Small intestine (tissue), 7 donors: ENCODE results near the gene DISC1. TPM values are rescaled to one million over a fixed set of nuclear protein-coding genes. Genes with fewer than 3 reads are reported as not detected.
A peak's percentile ranks its signal among the peaks of the same experiment; 100 is the strongest.

Experiments
- DNase-seq, 2 donors: peaks; one replicate each; pipeline versions ENCODE4 v3.0.0 to v3.0.0-alpha.2; 2013
- FAIRE-seq: peaks from 2 replicates; lab custom pipeline; 2012; peaks lifted over from hg19 to GRCh38; lab: Jason Lieb, UNC
- H3K27ac ChIP-seq, 3 donors: one replicate each; pipeline ENCODE4 v1.5.1; 2013; ENCODE audit warnings: low read length in 2 of 3, mild to moderate bottlenecking in 2 of 3, control low read depth in 1 of 3, inconsistent platforms in 1 of 3, low read depth in 1 of 3, moderate library complexity in 1 of 3
- H3K27me3 ChIP-seq, 3 donors: one replicate each; pipeline ENCODE4 v1.6.1; 2013; ENCODE audit warnings: low read length in 3 of 3, inconsistent platforms in 1 of 3; ENCODE audit not compliant: control insufficient read depth in 3 of 3, insufficient read depth in 3 of 3
- H3K36me3 ChIP-seq, 3 donors: one replicate each; pipeline ENCODE4 v1.6.1; 2013; ENCODE audit warnings: low read length in 3 of 3, inconsistent platforms in 1 of 3, low read depth in 1 of 3, mild to moderate bottlenecking in 1 of 3, moderate library complexity in 1 of 3; ENCODE audit not compliant: control insufficient read depth in 3 of 3, insufficient read depth in 2 of 3
- H3K4me1 ChIP-seq, 3 donors: one replicate each; pipeline ENCODE4 v1.6.1; 2013; ENCODE audit warnings: low read length in 2 of 3, inconsistent platforms in 1 of 3, low read depth in 1 of 3, mild to moderate bottlenecking in 1 of 3, moderate library complexity in 1 of 3; ENCODE audit not compliant: control insufficient read depth in 3 of 3, insufficient read depth in 2 of 3
- H3K4me3 ChIP-seq, 3 donors: one replicate each; pipeline ENCODE4 v1.5.1; 2013; ENCODE audit warnings: low read length in 3 of 3, control low read depth in 1 of 3, inconsistent platforms in 1 of 3, low read depth in 1 of 3, mild to moderate bottlenecking in 1 of 3, moderate library complexity in 1 of 3
- H3K9me3 ChIP-seq, 2 donors: one replicate each; pipeline ENCODE4 v1.6.1; 2013; ENCODE audit warnings: low read depth in 1 of 2, low read length in 1 of 2; ENCODE audit not compliant: control insufficient read depth in 2 of 2, insufficient read depth in 1 of 2
- WGBS, 3 donors: extraction: QIAGEN DNeasy Blood & Tissue Kit; methylation state at CpG; one replicate each; pipeline ENCODE4 v1.1.7; 2013; 5-methylcytosine and 5-hydroxymethylcytosine counted together
- polyA plus RNA-seq, 4 donors: library from polyadenylated mRNA; stranded (reverse) in 3 of 4; unstranded in 1 of 4; fragments of 200-250 nt in 3 of 4; fragments of 120-200 nt in 1 of 4; gene quantifications; one replicate each; pipeline versions ENCODE4 v1.2.1 to v1.2.3, GENCODE V29; 2013
- donor health status: healthy with polysubstance abuse.
- donor health status: control.
- donor health status: control.
- donor health status: Bipolar disorder and iron deficiency.
- donor health status: healthy.

DISC1 gene
- polyA plus RNA-seq, 4 donors: 0.27 to 2.1 (median 0.85) TPM; not detected in 1

GRCh38 chr1:231838521-231838920 is 211.9 kb downstream of the DISC1 start:
- Histone ChIP-seq H3K36me3 (no peaks in the 10 kb centered on the region), H3K9me3 (no peaks in the 10 kb centered on the region), H3K4me1 (peaks cover 0 to 50% (median 7%) of the 10 kb centered on the region in 3 donors), H3K27ac (peak overlapping the region in 1 of 3 donors; percentile 46), H3K27me3 (no peaks in the 10 kb centered on the region), H3K4me3 (no peak overlapping the region)
- FAIRE-seq: no peak
- peak; percentile 58 to 63 for DNase-seq
- WGBS, 3 donors: 47 to 68% (median 60%) methylated on average over 7 of the region's 7 CpGs

- H3K27ac ChIP-seq: no peak overlapping the region
- H3K36me3 ChIP-seq: no peaks in the 10 kb centered on the region
- H3K4me3 ChIP-seq: no peak overlapping the region
- WGBS, 3 donors: 53 to 77% (median 60%) methylated on average over 2 of the region's 2 CpGs
- DNase-seq: no peak
- H3K4me1 ChIP-seq: peaks cover 0 to 56% (median 7%) of the 10 kb centered on the region in 3 donors
- H3K9me3 ChIP-seq: no peaks in the 10 kb centered on the region
- no peaks in the 10 kb centered on the region for H3K27me3 ChIP-seq
- FAIRE-seq: no peak
Observed at GRCh38 chr1:231839999-231840398, 213.4 kb downstream of the DISC1 start.

- 61 to 69% (median 63%) methylated on average over 5 of the region's 5 CpGs for WGBS, 3 donors
- Histone ChIP-seq H3K36me3 (no peaks in the 10 kb centered on the region), H3K27me3 (no peaks in the 10 kb centered on the region), H3K27ac (peak overlapping the region in 1 of 3 donors; percentile 16), H3K4me3 (no peak overlapping the region), H3K9me3 (no peaks in the 10 kb centered on the region), H3K4me1 (peaks cover 0 to 59% (median 7%) of the 10 kb centered on the region in 3 donors)
- FAIRE-seq (no peak), DNase-seq (peak; percentile 47 to 56)
Observed at GRCh38 chr1:231841616-231842344, 215.2 kb downstream of the DISC1 start.

GRCh38 chr1:231842441-231842840 is 215.9 kb downstream of the DISC1 start:
- Histone ChIP-seq H3K27ac (no peak overlapping the region), H3K4me1 (peaks cover 0 to 54% (median 7%) of the 10 kb centered on the region in 3 donors), H3K9me3 (no peaks in the 10 kb centered on the region), H3K36me3 (no peaks in the 10 kb centered on the region), H3K27me3 (no peaks in the 10 kb centered on the region), H3K4me3 (no peak overlapping the region)
- FAIRE-seq (no peak), DNase-seq (no peak)
- 65 to 80% (median 73%) methylated on average over 1 of the region's 1 CpG for WGBS, 3 donors

- Histone ChIP-seq H3K27me3 (no peaks in the 10 kb centered on the region), H3K4me1 (peaks cover 0 to 30% (median 0%) of the 10 kb centered on the region in 3 donors), H3K27ac (peak overlapping the region in 1 of 3 donors; percentile 6), H3K4me3 (no peak overlapping the region), H3K36me3 (no peaks in the 10 kb centered on the region), H3K9me3 (no peaks in the 10 kb centered on the region)
- 32 to 37% (median 37%) methylated on average over 7 of the region's 7 CpGs for WGBS, 3 donors
- FAIRE-seq (no peak), DNase-seq (peak; percentile 20 to 49)
Observed at GRCh38 chr1:231844986-231845502, 218.5 kb downstream of the DISC1 start.

DNA sequence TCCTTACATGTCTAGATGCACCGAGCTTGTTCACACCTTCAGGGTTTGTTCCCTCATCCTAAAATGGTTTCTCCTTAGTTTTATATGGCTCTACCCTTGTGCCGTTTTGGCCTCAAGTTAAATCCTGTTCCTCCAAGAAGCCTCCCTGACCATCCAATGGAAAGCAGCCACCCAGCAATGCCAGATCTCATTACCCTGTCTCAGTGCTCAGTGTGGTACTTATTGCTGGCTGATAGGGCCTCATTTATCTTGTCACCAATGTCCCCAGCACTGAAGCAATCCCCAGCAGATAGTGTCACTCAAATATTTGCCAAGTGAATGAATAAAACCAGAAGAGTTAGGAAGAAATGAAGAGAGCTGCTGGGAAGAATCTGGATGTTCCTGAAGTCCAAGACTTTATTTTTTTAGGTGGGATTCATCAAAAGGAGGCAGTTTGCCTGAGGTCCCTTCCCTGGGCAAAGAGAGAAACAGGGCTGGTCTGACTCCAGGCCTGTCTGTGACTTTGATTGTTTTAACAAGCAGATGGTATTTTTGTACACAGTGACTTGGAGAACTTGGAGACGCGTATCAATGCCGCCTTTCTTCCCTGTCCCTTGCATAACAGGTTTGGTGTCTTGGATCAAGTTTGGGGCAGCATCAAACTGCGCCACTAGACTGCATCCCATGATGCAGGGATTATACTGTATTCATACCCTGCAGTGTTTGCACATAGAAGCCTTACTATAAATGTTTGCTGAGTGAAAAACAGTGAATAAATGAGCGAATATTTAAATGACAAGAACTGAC is 221.2 kb downstream of the DISC1 start:
- H3K27ac ChIP-seq: no peak overlapping the region
- H3K4me3 ChIP-seq: no peak overlapping the region
- 86 to 93% (median 92%) methylated on average over 7 of the region's 7 CpGs for WGBS, 3 donors
- peaks cover 0 to 12% (median 0%) of the 10 kb centered on the region in 3 donors for H3K4me1 ChIP-seq
- no peaks in the 10 kb centered on the region for H3K36me3 ChIP-seq
- no peak for FAIRE-seq
- DNase-seq: no peak
- H3K9me3 ChIP-seq: no peaks in the 10 kb centered on the region
- H3K27me3 ChIP-seq: no peaks in the 10 kb centered on the region

DNA sequence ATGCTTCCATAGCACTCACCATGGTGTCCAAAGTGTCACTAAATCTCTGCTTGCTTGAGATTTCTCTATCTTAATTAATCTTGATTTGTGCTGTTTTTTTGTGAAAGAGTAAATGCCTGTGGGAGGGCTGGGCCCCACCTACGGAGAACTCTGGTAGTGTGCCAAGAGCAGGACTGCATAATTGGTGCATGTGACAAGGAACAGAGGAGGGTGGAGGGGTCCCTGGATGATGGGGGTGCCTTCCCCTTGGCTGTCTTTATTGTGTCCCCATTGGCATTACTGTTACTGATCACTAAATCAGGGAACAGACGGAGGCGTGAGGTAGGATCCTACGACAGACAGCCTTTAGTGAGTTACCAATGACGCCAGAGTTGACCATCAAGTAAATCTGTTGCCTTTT is 223.4 kb downstream of the DISC1 start:
- H3K27me3 ChIP-seq: no peaks in the 10 kb centered on the region
- no peak overlapping the region for H3K27ac ChIP-seq
- peaks cover 0 to 6% (median 0%) of the 10 kb centered on the region in 3 donors for H3K4me1 ChIP-seq
- H3K9me3 ChIP-seq: no peaks in the 10 kb centered on the region
- DNase-seq: no peak
- WGBS, 3 donors: 91 to 94% (median 91%) methylated on average over 5 of the region's 5 CpGs
- H3K36me3 ChIP-seq: no peaks in the 10 kb centered on the region
- H3K4me3 ChIP-seq: no peak overlapping the region
- FAIRE-seq: no peak

DNA sequence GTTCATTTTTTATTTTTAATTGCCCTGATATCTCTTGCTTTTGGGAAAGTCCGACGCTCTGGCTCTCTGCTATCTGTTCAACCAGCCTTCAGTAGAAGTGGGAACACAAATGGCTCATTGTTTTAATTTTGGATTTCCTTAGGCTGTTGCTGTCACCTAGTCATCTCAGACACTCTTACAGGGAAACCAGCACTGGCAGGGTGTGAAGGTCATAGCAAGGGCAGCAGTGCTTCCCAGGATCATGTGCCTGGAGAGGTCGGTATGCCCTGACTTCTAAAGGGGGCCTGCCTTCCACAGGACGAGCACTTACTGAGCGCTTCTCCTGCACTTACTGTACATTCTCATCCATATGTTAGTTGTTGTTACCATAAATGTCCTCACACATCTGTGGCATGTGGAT is 224.2 kb downstream of the DISC1 start:
- Histone ChIP-seq H3K4me1 (no peaks in the 10 kb centered on the region), H3K4me3 (no peak overlapping the region), H3K36me3 (no peaks in the 10 kb centered on the region), H3K27me3 (no peaks in the 10 kb centered on the region), H3K27ac (no peak overlapping the region), H3K9me3 (no peaks in the 10 kb centered on the region)
- WGBS, 3 donors: 82 to 88% (median 87%) methylated on average over 5 of the region's 5 CpGs
- DNase-seq (no peak), FAIRE-seq (no peak)
